Measurements from ENCODE around the gene MAMDC2.

Gene MAMDC2

GRCh38 chr9:70257991-70258691 is 214.5 kb downstream of the MAMDC2 start:
- DNase-seq = peak in 31 of 58 donors; percentile 12 to 86 (median 62)

- peak; percentile 26 to 91 (median 86) for DNase-seq
These were observed 215.3 kb downstream of the MAMDC2 start, which contains the start of gene SMC5 for GRCh38 chr9:70258692-70259511. SMC5 (plus strand) TSS chr9:70258978; CDS start chr9:70259079, 101 bp downstream.

- no peak for DNase-seq
These were observed 215.8 kb downstream of the MAMDC2 start for GRCh38 chr9:70259512-70259802.

- no peak for DNase-seq
These were observed 216.4 kb downstream of the MAMDC2 start for GRCh38 chr9:70260007-70260443.

GRCh38 chr9:70260606-70261005 is 217.0 kb downstream of the MAMDC2 start:
- no peak for DNase-seq

DNA sequence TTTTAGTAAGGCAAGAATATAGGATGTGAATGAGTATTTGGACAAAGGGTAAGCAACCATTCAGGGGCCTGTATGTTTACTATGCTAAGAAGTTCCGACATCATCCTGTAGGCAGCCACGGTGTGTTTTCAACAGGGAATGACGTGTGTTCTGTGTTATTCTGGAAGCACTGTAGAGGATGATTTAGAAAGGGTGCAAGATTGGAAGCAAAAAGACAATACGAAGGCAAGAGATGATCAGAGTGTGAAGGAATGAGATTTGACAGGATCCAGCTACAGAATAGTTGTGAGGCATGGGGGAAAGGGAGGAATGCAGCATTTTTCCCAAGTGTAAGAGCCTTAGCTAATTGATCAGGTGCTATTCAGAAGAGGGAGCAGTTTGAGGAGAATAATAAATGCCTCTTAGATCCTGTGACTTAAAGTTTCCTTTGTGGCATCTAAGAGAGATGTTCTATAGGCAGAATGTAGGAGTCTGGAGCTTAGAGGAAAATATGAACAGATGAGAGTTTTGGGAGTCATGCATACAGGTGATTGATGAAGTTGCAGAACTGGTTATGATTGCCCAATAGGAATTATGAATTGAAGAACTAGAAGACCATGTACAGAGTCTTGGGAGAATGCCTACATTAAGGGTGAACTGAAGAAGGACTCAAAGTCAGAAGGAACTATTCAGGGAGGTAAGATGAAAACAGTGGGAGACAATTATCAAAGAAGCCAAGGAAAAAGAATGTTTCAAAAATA is 217.7 kb downstream of the MAMDC2 start:
- DNase-seq = no peak

- no peak for DNase-seq
These were observed 218.7 kb downstream of the MAMDC2 start for GRCh38 chr9:70262366-70262765.

GRCh38 chr9:70262948-70263347 is 219.3 kb downstream of the MAMDC2 start:
- DNase-seq = no peak

DNA sequence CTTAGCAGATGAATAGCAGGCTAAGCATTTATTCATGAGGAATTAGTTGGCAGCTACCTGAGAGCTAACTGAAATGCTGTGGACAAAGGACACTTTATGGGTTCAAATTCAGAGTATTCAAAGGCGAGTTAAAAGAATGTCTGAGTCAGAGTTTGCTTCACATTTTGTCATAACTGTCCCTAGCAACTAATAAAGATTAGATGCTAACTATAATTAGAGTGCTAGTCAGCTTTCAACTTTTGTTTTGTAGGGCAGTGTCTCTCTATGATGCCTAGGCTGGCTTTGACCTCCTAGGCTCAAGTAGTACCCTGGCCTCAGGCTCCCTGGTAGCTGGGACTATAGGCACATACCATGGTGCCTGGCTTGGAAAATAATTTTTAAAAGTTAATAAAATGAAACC is 219.8 kb downstream of the MAMDC2 start:
- no peak for DNase-seq

All from anterior cingulate cortex (tissue), 58 donors.